Mesothelial cell of epicardium (in vitro differentiated cells): ENCODE measurements around the gene NT5M. TPM values are rescaled to one million over a fixed set of nuclear protein-coding genes. Genes with fewer than 3 reads are reported as not detected.

ENCODE experiments used
- DNase-seq, 2 experiments: peaks; one replicate each; pipeline ENCODE4 v3.0.0; 2021; ENCODE audit warnings: low spot score in 2 of 2; ENCODE audit not compliant: unreplicated experiment in 2 of 2
- H3K27ac Mint-ChIP-seq: 2 replicates; pipeline ENCODE4 v1.8.0; 2021; ENCODE audit warnings: mixed read lengths
- H3K27me3 Mint-ChIP-seq: 2 replicates; pipeline ENCODE4 v1.8.0; 2021; ENCODE audit warnings: low read depth, mixed read lengths
- H3K36me3 Mint-ChIP-seq: 2 replicates; pipeline ENCODE4 v1.8.0; 2021; ENCODE audit warnings: mixed read lengths
- H3K4me1 Mint-ChIP-seq: 2 replicates; pipeline ENCODE4 v1.8.0; 2021; ENCODE audit warnings: mixed read lengths
- H3K4me3 Mint-ChIP-seq: 2 replicates; pipeline ENCODE4 v1.8.0; 2021; ENCODE audit warnings: mild to moderate bottlenecking, moderate library complexity, mixed read lengths
- H3K9me3 Mint-ChIP-seq: 2 replicates; pipeline ENCODE4 v1.8.0; 2021; ENCODE audit warnings: mixed read lengths
- CTCF ChIP-seq: fragments of 200-600 bp; sonication (generic); IDR thresholded peaks from one replicate; pipeline ENCODE4 v1.5.0; 2021; ENCODE audit warnings: antibody characterized with exemption; ENCODE audit not compliant: unreplicated experiment
- total RNA-seq: library from RNA; stranded (reverse); gene quantifications from 3 replicates; pipeline ENCODE4 v1.2.1, GENCODE V29; 2021

Gene NT5M
- total RNA-seq, 1 donor from 2014 or later, result 4.6 TPM

GRCh38 chr17:17363638-17364337 lies 60.6 kb downstream of the NT5M start:
- no peak overlapping the region for H3K27ac Mint-ChIP-seq
- no peak for TF ChIP-seq CTCF
- peaks cover 2% of the 10 kb centered on the region for H3K27me3 Mint-ChIP-seq

GRCh38 chr17:17364338-17364667 lies 61.1 kb downstream of the NT5M start:
- Mint-ChIP-seq H3K36me3 (peaks cover 3% of the 10 kb centered on the region), H3K27me3 (peaks cover 2% of the 10 kb centered on the region), H3K9me3 (peaks cover 19% of the 10 kb centered on the region), H3K4me1 (peaks cover 12% of the 10 kb centered on the region), H3K4me3 (no peak overlapping the region), H3K27ac (no peak overlapping the region)
- DNase-seq, result no peak
- TF ChIP-seq CTCF, result no peak

More at GRCh38 chr17:17363638-17364337, 60.6 kb downstream of the NT5M start:
- peaks cover 12% of the 10 kb centered on the region for H3K4me1 Mint-ChIP-seq
- DNase-seq, result no peak
- peaks cover 5% of the 10 kb centered on the region for H3K36me3 Mint-ChIP-seq
- peaks cover 24% of the 10 kb centered on the region for H3K9me3 Mint-ChIP-seq
- H3K4me3 Mint-ChIP-seq, result no peak overlapping the region

DNA sequence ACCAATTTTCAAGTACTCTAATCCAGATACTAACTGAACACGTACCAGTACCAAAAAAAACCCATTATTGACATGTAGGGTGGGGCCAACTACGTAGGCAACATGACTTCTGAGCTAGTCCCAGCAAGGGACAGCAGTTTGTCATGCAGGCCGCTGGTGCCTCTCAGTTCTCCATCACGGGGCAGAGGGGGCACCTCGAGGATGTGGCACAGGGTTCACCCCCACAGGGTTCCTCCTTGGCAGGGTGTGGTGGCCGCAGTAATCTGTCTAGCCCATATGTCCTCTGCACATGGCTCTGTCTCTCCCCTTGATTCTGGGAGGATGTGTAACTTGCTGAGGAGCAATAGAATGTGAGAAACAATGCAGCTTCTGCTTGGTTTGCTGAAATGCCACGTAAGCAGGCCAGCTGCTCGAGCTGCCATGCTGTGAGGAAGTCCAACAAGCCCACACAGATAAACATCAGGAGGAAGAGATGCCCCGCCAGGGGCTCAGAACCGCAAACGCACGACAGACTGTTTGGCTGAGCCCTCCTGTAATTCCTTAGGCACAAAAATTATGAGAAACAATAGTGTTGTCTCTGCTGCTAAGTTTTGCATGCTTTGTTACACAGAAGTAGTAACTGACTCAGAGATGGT lies 62.4 kb downstream of the NT5M start:
- peaks cover 2% of the 10 kb centered on the region for H3K27me3 Mint-ChIP-seq
- DNase-seq, result no peak
- no peak overlapping the region for H3K4me3 Mint-ChIP-seq
- peaks cover 6% of the 10 kb centered on the region for H3K9me3 Mint-ChIP-seq
- TF ChIP-seq CTCF, result no peak
- peaks cover 12% of the 10 kb centered on the region for H3K4me1 Mint-ChIP-seq
- no peak overlapping the region for H3K27ac Mint-ChIP-seq
- H3K36me3 Mint-ChIP-seq, result no peaks in the 10 kb centered on the region

GRCh38 chr17:17366235-17366634 lies 63.1 kb downstream of the NT5M start:
- peaks cover under 1% of the 10 kb centered on the region for H3K9me3 Mint-ChIP-seq
- no peak for DNase-seq
- H3K27me3 Mint-ChIP-seq, result peaks cover under 1% of the 10 kb centered on the region
- no peak for TF ChIP-seq CTCF
- H3K27ac Mint-ChIP-seq, result no peak overlapping the region
- H3K4me3 Mint-ChIP-seq, result no peak overlapping the region
- no peaks in the 10 kb centered on the region for H3K36me3 Mint-ChIP-seq
- H3K4me1 Mint-ChIP-seq, result peaks cover 15% of the 10 kb centered on the region

- DNase-seq, result no peak
- H3K27me3 Mint-ChIP-seq, result no peaks in the 10 kb centered on the region
- peaks cover 16% of the 10 kb centered on the region for H3K4me1 Mint-ChIP-seq
- peak overlapping the region; percentile 12 for H3K4me3 Mint-ChIP-seq
- H3K9me3 Mint-ChIP-seq, result no peaks in the 10 kb centered on the region
- no peaks in the 10 kb centered on the region for H3K36me3 Mint-ChIP-seq
- TF ChIP-seq CTCF, result no peak
- H3K27ac Mint-ChIP-seq, result no peak overlapping the region
Observed at GRCh38 chr17:17366941-17367875, 64.0 kb downstream of the NT5M start.
